ENCODE data around the gene MON1B.
"Not testable (repeated sequence)": the region's sequence is repeated elsewhere in the genome, so short reads cannot be mapped to it uniquely, and the experiment has no call there.

MON1B gene

DNA sequence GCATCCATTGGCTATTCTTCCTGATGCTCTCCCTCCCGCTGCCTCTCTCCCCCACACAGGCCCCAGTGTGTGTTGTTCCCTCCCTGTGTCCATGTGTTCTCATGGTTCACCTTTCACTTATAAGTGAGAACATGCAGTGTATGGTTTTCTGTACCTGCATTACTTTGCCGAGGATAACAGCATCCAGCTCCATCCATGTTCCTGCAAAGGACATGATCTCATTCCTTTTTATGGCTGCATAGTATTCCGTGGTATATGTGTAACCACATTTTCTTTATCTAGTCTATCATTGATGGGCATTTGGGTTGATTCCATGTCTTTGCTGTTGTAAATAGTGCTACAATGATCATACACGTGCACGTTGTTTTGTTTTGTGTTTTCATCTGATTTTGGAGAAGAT, 51.5 kb downstream of the MON1B start:
- not testable (repeated sequence) for DNase-seq

DNA sequence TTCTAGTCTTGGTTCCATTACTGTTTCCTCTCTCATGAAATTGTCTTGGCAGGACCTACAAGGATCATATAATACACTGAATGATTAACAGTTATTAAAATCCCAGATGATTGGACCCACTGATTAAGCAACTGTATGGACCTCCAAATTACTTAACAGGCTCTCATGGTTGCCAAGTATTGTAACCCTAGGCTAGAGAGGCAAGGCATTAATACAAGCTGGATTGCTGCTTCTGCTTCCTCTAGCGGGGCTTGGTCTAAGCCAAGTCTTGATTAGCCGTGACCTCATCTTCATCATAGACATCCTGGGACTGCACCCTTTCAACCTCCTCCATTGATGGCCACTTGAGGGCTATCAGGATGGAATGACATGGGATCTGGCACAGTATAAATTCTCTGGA, 55.2 kb downstream of the MON1B start:
- no peak for DNase-seq

GRCh38 chr16:77250400-77250799, 59.4 kb downstream of the MON1B start:
- DNase-seq, result no peak

All from anterior cingulate cortex (tissue), 58 donors.